Esophagus (tissue), 2 donors: ENCODE measurements around the gene SPRN. TPM values are rescaled to one million over a fixed set of nuclear protein-coding genes. Genes with fewer than 3 reads are reported as not detected.
"Not testable (repeated sequence)": the region's sequence is repeated elsewhere in the genome, so short reads cannot be mapped to it uniquely, and the experiment has no call there.

ENCODE experiments used
- H3K27ac ChIP-seq, 2 donors: one replicate each; pipeline ENCODE4 v1.5.1; 2013; ENCODE audit warnings: low read depth in 2 of 2, mild to moderate bottlenecking in 2 of 2, inconsistent platforms in 1 of 2, low read length in 1 of 2, moderate library complexity in 1 of 2
- H3K27me3 ChIP-seq, 2 donors: one replicate each; pipeline ENCODE4 v1.6.1; 2013; ENCODE audit warnings: low read length in 2 of 2, control low read depth in 1 of 2, mild to moderate bottlenecking in 1 of 2; ENCODE audit not compliant: insufficient read depth in 2 of 2, control insufficient read depth in 1 of 2
- H3K36me3 ChIP-seq, 2 donors: one replicate each; pipeline ENCODE4 v1.6.1; 2013; ENCODE audit warnings: low read length in 1 of 2; ENCODE audit not compliant: control insufficient read depth in 2 of 2, insufficient read depth in 2 of 2
- H3K4me1 ChIP-seq, 2 donors: one replicate each; pipeline ENCODE4 v1.6.1; 2013; ENCODE audit warnings: low read length in 1 of 2; ENCODE audit not compliant: control insufficient read depth in 2 of 2, insufficient read depth in 2 of 2
- H3K4me3 ChIP-seq, 2 donors: one replicate each; pipeline ENCODE4 v1.5.1; 2013; ENCODE audit warnings: low read length in 2 of 2, mild to moderate bottlenecking in 2 of 2, low read depth in 1 of 2, moderate library complexity in 1 of 2
- H3K9me3 ChIP-seq, 2 donors: one replicate each; pipeline ENCODE4 v1.6.1; 2013; ENCODE audit warnings: mild to moderate bottlenecking in 2 of 2, low read depth in 1 of 2, low read length in 1 of 2, moderate library complexity in 1 of 2; ENCODE audit not compliant: control insufficient read depth in 2 of 2, insufficient read depth in 1 of 2
- WGBS, 2 donors: extraction: QIAGEN DNeasy Blood & Tissue Kit; methylation state at CpG; one replicate each; pipeline ENCODE4 v1.1.7; 2013; 5-methylcytosine and 5-hydroxymethylcytosine counted together
- polyA plus RNA-seq, 2 donors: library from polyadenylated mRNA; stranded (reverse); fragments of 200-250 nt; gene quantifications; one replicate each; pipeline ENCODE4 v1.2.3, GENCODE V29; 2013
- donor health status: healthy with polysubstance abuse.
- donor health status: Bipolar disorder and iron deficiency.

The SPRN gene
- polyA plus RNA-seq, 2 donors: 0.11 to 0.33 TPM

- Histone ChIP-seq H3K27me3 (no peaks in the 10 kb centered on the region), H3K9me3 (peaks cover 11 to 15% of the 10 kb centered on the region in 2 donors), H3K4me1 (peaks cover 0 to 1% of the 10 kb centered on the region in 2 donors), H3K4me3 (no peak overlapping the region), H3K36me3 (no peaks in the 10 kb centered on the region), H3K27ac (no peak overlapping the region)
- WGBS, 2 donors: 86 to 90% methylated on average over 11 of the region's 11 CpGs
Measured at GRCh38 chr10:133446979-133447378, 22.6 kb upstream of the SPRN start.

- Histone ChIP-seq H3K4me1 (peaks cover 0 to 5% of the 10 kb centered on the region in 2 donors), H3K9me3 (peaks cover 11 to 15% of the 10 kb centered on the region in 2 donors), H3K4me3 (no peak overlapping the region), H3K27ac (no peak overlapping the region), H3K27me3 (no peaks in the 10 kb centered on the region), H3K36me3 (no peaks in the 10 kb centered on the region)
- 54 to 60% methylated on average over 61 to 80 of the region's 80 CpGs for WGBS, 2 donors
Measured at GRCh38 chr10:133445751-133446708, 21.6 kb upstream of the SPRN start.

- 86 to 89% methylated on average over 21 to 22 of the region's 22 CpGs for WGBS, 2 donors
- Histone ChIP-seq H3K36me3 (no peaks in the 10 kb centered on the region), H3K9me3 (peaks cover 11 to 15% of the 10 kb centered on the region in 2 donors), H3K4me3 (no peak overlapping the region), H3K27ac (no peak overlapping the region), H3K27me3 (no peaks in the 10 kb centered on the region), H3K4me1 (peaks cover 0 to 5% of the 10 kb centered on the region in 2 donors)
Measured at GRCh38 chr10:133445268-133445732, 20.9 kb upstream of the SPRN start.

GRCh38 chr10:133444342-133445267, 20.2 kb upstream of the SPRN start:
- 87 to 92% methylated on average over 12 of the region's 12 CpGs for WGBS, 2 donors

GRCh38 chr10:133442967-133443924, 18.8 kb upstream of the SPRN start:
- Histone ChIP-seq H3K4me3 (no peak overlapping the region), H3K27ac (no peak overlapping the region), H3K27me3 (no peaks in the 10 kb centered on the region), H3K9me3 (peaks cover 11 to 15% of the 10 kb centered on the region in 2 donors), H3K36me3 (no peaks in the 10 kb centered on the region), H3K4me1 (peaks cover 0 to 5% of the 10 kb centered on the region in 2 donors)
- 86 to 91% methylated on average over 16 of the region's 16 CpGs for WGBS, 2 donors

More at GRCh38 chr10:133444342-133445267, 20.2 kb upstream of the SPRN start:
- Histone ChIP-seq H3K4me1 (peaks cover 0 to 5% of the 10 kb centered on the region in 2 donors), H3K36me3 (no peaks in the 10 kb centered on the region), H3K27ac (no peak overlapping the region), H3K4me3 (no peak overlapping the region), H3K9me3 (peaks cover 11 to 15% of the 10 kb centered on the region in 2 donors), H3K27me3 (no peaks in the 10 kb centered on the region)

GRCh38 chr10:133442191-133442966, 18.0 kb upstream of the SPRN start:
- no peaks in the 10 kb centered on the region for H3K27me3 ChIP-seq
- no peak overlapping the region for H3K4me3 ChIP-seq
- H3K36me3 ChIP-seq: no peaks in the 10 kb centered on the region
- peaks cover 11 to 15% of the 10 kb centered on the region in 2 donors for H3K9me3 ChIP-seq
- 79 to 80% methylated on average over 23 of the region's 23 CpGs for WGBS, 2 donors
- peaks cover 0 to 5% of the 10 kb centered on the region in 2 donors for H3K4me1 ChIP-seq
- H3K27ac ChIP-seq: no peak overlapping the region

GRCh38 chr10:133441780-133442179, 17.4 kb upstream of the SPRN start:
- Histone ChIP-seq H3K4me3 (no peak overlapping the region), H3K4me1 (peaks cover 0 to 5% of the 10 kb centered on the region in 2 donors), H3K27ac (no peak overlapping the region), H3K36me3 (no peaks in the 10 kb centered on the region), H3K9me3 (peaks cover 8 to 12% of the 10 kb centered on the region in 2 donors), H3K27me3 (no peaks in the 10 kb centered on the region)
- WGBS, 2 donors: 72 to 84% methylated on average over 10 to 12 of the region's 12 CpGs

- H3K27ac ChIP-seq, H3K4me3 ChIP-seq, H3K9me3 ChIP-seq, H3K27me3 ChIP-seq, H3K4me1 ChIP-seq, H3K36me3 ChIP-seq: not testable (repeated sequence)
- WGBS, 2 donors: 79 to 88% methylated on average over 9 to 13 of the region's 21 CpGs
Measured at GRCh38 chr10:133441356-133441755, 16.9 kb upstream of the SPRN start.
